GM19023 (cell line): ENCODE results near the gene RCOR2.
"Not testable (repeated sequence)": the region's sequence is repeated elsewhere in the genome, so short reads cannot be mapped to it uniquely, and the experiment has no call there.

ENCODE experiments used
- ATAC-seq: cut with Tn5 transposase; IDR thresholded peaks from one replicate; pipeline ENCODE4 v1.9.1; 2021; ENCODE audit warnings: mild to moderate bottlenecking, moderate library complexity; ENCODE audit not compliant: unreplicated experiment

Gene RCOR2

DNA sequence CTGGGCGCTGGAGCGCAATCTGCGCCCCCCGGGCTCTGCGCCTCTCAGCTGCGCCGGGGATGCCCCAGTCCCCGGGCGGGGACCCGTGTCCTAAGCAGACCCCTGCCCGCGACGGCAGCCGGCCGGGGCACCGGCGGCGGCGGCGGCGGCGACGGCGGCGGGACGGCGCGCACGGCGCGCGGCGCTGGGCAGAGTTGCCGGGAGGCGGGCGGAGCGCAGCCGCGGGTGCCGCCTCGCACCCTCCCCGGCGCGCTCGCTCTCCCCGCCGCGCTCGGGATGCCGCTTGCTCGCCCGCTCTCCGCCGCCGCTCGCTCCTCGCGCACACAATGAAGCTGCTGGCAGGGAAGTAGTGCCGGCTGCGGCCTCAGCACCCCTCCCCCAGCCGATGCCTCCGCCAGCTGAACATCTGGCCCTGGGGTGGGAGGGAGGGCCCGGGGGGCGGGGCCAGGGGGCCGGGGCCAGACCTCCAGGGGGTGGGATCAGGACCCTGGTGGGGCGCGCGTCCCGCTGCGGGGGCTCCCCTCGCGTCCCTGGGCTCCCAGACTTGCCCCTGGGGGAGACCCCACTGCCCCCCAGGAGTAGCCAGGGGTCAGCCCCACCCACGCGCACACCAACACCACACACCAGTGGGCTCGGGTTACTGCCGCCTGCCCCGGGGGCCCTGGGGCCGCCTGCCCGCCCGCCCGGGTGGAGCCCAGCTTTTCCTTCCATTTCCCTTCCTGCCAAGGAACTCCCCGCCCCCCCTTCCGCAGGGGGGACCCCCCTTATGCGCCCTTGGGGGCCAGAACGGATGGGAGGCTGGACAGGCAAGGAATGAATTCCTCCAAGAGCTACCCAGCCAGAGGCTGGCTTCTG lies at the start of gene RCOR2:
RCOR2 (minus strand) TSS at position 328 of the 855 bp plus-strand sequence. CDS start 708 bp downstream, outside the sequence.
- no peak for ATAC-seq

DNA sequence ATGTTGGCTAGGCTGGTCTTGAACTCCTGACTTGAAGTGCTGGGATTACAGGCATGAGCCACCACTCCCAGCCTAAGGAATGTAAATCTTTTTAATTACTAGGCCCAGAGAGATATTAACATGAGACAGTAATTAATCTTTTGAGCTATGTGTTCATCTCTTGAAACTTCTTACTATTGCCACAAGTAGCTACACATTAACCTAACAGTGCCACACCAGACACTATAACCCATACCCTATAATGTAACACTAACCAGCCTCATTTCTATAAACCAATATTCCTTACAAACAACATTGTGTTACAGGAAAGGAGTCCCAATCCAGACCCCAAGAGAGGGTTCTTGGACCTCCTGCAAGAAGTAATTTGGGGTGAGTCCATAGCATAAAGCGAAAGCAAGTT lies 49.5 kb upstream of the RCOR2 start:
- ATAC-seq, result no peak

DNA sequence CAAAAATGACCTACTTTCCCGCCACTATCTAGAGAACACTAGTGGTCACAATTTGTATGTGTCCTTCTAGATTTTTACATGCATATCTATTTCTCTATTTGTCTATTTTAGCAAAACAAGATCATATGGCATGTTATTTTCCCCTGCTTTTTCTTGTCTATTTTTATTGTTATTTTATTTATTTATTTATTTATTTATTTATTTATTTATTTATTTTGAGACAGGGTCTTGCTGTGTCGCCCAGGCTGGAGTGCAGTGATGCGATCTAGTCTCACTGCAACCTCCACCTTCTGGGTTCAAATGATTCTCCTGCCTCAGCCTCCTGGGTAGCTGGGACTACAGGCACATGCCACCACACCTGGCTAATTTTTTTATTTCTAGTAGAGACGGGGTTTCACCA lies 46.9 kb upstream of the RCOR2 start:
- not testable (repeated sequence) for ATAC-seq

DNA sequence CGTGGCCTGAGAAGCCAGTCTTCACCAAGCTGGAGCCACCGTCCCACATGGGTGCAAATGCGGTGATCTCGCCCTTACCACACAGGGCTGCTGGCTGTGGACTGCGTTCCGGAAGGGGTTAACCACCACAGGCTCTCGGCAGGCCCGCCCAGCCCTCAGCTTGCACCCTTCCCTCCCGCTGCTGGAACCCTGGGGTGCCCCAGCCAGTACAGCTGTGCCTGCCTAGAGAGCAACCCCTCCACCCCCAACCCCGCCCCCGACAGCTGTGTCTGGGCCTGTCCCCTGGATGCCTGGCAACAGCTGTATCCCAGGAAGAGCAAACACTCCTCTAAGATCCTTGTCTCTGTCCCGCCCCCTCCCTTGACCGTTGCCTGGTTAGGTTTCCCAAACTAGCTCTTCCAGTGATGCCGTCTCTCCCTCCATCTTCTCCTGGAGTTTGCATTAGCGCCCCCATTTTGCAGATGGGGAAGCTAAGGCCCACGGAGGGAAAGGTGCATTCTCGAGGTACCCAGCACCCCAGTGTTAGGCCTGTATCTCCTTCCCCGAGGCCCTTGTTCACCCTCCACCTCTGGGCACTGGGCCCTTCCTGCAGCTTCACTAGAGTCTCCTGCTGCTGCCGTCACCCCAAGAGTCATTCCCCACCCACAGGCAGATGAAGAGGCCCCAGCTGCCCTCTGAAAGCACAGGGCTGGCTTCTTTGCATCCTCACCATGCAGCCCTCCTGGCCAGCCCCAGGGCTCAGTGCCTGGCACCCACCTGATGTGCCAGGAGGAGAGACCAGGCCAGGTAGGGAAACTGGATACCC lies 44.8 kb upstream of the RCOR2 start:
- ATAC-seq, result no peak

DNA sequence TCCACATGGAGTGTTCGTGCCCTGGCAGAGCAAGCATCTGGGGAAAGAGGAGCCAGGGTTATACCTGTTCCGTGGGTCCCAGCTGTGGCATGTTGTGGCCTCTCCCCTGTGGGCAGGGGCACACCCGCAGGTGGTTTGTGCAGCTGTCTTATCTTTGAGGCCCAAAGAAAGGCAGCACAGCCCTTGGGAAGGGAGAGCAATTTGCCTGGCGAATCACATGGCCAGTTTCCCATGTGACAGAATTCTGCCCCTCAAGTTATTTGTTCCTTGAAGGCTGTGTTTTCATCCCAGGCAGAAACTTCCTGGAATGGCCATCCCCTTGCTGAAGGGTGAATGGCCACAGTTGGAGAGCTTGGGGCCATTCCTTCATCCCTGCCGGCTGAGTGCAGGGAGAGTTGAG lies 41.0 kb upstream of the RCOR2 start:
- ATAC-seq, result no peak

DNA sequence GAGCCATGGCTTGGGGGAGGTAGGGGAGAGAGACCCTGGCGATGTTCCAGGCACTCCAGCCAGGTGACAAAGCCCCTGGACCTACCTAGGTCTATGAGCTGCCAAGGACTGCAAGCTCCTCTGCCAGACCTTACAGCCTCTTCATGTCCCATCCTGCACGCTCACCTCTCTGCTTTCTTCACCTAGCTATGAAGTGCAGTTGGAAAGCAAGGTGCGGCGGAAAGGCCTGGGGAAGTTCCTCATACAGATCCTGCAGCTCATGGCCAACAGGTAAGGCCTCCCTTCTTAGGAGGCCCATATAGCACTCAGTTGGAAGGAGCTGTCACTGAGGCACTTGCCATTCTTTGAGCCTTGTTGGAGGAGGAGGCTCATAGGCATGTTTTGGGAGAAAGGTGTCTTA lies 35.6 kb upstream of the RCOR2 start:
- ATAC-seq, result no peak

DNA sequence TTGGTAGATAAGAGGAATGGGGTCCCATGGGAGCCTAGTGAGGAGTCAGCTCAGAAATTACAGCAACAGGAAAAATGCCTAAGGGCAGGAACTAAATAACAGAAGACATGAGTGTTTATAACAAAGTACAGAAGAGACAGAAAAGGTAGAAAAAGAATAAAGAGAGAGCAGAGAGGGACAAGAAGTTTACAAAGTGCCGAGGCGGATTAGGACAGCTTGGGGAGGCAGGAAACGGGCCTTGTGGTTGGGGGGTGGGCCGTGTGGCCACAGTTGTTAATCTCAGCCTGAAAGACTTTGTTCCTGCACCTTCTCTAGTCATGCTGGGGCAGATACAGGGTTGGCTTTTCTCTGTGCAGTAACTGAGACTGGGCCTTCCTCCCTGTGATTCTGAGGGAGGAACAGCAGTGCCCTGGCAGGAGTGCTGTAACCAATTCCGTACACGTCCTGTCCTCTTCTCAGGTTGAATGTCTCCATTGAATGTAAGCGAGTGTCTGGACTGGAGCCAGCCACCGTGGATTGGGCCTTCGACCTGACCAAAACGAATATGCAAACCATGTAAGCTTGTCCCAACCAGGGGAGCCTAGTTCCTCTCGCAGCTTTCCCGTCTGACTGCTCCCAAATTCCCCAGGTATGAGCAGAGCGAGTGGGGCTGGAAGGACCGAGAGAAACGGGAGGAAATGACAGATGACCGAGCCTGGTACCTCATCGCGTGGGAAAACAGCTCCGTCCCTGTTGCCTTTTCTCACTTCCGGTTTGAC lies 35.0 kb upstream of the RCOR2 start:
- no peak for ATAC-seq

DNA sequence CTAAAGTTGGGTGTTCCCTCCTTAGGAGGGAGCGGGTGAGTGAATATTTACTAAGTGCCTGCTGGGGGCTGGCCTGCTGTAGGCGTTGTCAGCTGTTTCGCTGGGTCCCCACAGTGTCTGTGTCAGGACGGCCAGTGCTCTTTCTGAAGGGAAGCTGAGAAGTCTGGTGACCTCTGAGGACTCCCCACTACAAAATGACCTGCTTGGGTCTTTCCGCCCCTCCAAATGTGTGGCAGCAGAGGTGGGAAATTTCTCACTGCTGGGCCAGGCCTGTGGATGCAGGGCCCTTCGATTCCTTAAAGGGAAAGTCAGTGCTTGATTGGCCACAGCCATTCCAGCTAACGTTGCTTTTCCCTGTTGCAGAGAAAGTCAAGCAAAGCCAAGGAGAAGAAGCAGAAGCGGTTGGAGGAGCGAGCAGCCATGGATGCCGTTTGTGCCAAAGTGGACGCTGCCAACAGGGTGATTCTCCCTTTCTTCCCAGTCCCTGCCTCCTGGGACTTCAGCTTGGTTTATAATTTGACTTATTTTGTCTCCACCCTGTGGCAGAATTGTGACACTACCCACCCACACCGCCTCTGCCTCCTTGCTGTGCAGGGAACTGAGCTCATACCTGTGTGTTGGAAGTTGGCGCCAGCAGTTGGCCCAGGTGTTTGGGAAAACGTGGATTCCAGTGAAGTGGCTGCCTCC lies 28.7 kb upstream of the RCOR2 start:
- no peak for ATAC-seq

DNA sequence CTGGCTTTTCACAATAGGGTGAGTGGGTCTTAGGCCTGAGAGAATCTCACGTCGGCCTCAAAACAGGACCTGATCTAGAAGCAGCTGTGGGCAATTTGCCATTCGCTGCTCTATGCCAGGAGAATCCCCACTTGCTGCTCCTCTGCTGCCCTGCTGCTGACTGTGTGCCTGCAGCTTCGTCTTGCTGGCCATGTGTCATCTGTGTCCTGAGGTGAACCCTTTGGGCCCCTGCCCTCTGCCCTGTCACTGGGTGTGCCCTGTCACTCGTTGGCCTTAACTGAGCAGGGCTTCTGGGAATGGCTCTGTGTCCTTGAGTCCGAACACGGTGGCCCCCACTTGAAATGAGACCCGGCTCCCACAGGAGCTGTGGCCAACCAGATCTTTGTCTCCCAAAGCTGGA lies 28.0 kb upstream of the RCOR2 start:
- ATAC-seq, result no peak

DNA sequence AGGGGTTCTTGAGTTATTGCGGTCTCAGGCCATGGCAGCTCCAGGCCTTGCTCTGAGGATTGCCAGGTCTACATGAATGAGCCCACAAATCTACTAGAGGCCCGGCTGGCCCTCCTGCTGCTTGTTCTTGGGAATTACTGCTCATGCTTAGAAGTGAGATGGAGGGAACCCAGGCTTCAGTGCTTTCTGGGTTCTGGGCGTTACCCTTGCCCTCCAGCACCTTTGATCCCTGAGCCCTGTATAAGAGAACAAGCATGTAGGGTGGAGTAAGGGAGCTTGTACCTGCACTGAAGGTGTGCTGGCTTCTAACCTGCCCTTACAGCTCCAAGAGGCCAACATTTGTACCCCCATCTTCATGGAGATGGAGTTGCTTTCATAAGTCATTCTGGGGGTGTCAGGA lies 25.8 kb upstream of the RCOR2 start:
- no peak for ATAC-seq

DNA sequence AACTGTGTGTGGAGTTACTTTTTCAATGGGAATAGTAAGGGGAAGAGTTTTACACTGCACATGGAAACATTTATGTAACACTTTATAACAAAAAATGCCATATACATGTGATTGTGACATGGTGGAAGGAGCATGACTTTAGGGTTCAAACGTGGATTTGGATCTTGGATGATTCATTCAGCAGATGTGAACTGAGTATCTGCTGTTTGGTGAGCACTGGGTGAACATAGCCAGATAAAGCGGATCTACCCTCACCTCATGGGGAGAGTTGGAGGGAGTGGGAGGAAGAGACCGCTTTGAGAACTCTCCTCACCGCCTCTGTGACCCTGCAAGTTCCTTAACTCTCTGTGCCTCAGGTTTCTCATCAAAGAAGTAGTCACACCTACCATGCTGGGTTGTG lies 24.9 kb upstream of the RCOR2 start:
- ATAC-seq, result no peak

DNA sequence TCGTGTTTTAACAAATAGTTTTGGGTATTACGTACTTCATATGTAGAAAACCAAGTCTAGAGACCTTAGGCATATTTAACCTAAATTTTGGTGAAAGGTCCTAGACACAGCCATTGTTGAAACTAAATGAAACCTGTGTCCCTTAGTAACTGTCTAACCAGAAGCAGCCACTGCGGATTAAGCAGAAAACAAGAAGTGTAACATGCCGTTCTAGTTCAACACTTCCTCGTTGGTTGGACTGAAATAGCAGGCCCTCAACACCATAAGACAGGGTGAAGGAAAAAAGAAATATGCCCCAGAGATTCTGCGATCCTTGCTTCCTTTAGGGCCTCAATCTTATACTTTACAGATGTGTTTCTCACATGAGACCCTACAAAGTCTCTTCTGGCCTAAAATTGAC lies 23.8 kb upstream of the RCOR2 start:
- ATAC-seq, result no peak

DNA sequence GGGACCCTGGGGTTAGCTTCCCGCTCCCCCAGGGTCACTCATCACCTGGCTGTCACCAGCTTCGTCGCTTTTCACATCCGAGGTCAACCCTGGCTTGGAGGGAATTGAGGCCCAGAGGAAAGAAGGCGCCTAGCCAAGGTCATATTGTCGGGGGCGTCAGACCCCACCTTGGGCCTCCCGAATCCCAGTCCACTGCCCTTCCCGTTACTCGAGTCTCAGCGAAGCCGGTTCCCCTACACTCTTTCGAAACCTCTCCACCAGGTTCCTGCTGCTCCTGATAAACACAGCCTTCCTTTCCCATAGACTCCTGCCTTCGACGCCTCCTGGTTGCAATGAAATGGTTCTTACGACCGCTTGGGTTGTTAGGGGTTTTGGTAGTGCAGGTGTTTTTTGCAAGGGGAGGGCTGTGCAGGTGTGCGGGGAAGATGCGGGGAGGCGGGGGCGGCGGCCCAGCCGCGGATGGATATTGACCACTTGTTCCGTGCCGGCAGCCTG lies 22.5 kb upstream of the RCOR2 start:
- ATAC-seq, result no peak

DNA sequence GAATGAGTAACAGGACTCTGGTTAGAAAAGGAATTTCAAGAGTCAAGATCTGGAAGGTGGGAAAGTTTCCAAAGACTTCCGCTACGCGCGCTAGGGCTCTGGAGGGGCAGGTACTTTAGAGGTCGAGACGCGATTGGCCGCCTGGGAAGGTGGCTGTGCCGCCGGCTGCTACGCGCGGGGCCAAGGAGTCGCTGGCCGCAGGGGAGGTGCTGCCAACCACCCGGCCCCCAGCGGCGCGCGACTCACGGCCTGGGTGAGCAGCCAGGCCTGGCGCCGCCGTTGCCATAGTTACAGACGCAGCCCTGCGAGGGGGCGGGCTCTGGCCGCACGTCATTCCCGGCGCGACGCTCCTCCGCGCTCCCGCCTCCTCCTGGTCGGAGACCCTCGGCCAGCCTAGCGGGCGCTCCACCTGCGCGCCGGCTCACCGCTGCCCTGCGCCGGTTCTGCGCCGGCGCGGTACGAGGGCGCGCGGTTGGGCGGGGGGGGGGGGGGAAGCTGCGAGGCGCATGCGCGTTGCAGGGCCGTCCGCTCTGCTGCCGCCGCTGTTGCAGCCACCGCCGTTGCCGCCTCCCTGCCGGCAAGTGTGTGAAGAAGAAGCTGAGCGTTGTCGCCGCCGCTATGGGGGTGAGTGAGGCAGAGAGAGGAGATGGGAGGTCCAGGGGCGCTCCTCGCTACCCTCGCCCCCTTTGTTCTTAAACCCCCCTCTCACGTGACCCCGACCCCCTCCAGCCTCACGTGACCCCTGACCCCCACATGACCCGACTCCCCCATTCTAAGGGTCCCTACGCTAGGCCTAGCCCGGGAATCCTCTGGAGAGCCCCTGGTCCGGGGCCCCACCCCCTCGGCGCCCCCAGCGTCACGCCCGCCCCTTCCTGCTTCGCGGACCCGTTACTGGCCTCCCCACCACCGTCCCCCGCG lies 21.8 kb upstream of the RCOR2 start, which contains the start of gene NAA40:
NAA40 (plus strand) TSS at position 524 of the 918 bp plus-strand sequence; CDS start at position 619, 95 bp downstream.
- peak; percentile 88 for ATAC-seq

DNA sequence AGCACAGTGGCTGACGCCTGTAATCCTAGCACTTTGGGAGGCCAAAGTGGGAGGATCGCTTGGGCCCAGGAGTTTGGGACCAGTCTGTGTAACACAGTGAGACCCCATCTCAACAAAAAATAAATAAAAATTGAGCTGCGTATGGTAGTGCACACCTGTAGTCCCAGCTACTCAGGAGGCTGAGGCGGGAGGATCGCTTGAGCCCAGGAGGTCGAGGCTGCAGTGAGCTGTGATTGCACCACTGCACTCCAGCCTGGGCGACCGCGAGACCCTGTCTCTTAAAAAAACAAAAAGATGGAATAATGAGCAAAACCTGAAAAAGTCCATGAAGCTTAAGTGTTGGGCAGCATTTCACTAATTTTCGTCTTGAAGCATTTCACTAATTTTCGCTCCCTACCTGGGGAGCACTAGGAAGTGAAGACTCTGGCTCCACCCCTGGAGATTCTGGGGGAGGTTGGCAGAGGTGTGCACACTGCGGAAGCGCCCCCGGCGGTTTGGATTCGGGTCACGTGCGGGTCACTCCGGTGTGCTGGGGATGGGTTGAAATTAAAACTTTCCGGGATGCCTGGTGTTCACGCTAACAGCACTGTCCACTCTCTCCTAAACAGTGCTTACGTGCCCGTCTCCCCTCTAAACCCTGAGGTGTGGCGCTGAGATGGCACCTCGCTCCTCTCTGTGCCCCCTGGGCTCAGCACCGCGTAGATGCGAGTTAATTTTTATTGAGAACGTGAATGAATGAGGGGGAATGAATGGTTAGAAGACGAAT lies 20.9 kb upstream of the RCOR2 start:
- peak; percentile 15 for ATAC-seq

DNA sequence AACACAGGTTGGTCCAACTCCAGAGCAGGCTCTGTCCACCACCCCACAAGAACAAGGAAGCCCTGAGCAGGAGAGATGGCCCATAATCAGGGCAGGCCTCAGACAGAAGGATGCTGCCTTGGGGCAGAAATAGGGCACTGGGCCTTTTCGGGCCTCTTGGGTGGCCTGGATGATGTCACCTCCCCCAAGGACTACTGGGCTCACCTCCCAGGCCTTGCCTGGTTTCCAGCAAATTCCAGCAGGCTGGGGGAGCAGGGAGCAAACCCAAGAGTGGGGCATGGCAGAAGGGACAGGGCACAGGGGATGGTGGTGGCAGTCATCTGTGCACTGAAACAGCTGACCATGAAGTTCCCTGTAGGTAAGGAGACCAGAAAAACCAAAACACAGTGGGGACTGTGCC lies 16.5 kb upstream of the RCOR2 start:
- no peak for ATAC-seq

DNA sequence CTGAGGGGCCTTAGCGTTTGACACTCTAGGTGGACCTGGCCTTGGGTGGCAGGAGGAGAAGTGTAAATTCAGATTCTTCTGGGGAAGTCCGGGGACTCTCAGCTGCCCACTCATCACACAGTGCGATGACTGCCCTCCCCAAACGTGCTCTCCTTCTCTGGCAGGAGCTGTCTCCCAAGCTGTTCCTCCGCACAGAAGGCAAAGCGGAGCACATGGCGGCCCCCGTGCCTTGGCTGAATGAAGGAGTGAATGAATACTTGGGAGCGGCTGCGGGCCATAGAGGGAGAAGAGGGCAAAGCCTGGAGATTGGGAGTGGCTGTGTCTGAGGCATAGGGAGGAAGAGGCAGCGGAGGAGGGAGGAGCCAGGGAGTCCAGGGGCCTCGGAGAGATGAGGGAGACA lies 14.9 kb upstream of the RCOR2 start:
- ATAC-seq, result no peak

DNA sequence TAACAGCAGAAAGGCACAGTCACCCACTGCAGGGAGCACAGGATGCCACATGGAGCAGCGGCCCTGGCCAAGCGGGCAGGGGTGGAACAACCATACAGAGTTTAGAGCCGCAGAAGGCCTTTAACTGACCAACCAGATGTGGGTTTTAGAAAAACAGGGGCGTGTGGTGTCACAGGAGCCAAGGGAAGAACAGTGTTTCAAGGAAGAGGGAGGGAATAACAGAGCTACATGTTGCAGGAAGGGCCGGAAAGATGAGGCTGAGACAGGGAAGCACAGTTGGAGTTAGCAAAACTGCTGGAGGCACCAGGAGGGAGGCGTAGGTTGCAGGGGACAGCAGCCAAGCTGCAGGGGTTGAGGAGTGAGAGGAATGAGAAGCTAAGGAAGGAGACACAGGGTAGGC lies 14.1 kb upstream of the RCOR2 start:
- no peak for ATAC-seq

DNA sequence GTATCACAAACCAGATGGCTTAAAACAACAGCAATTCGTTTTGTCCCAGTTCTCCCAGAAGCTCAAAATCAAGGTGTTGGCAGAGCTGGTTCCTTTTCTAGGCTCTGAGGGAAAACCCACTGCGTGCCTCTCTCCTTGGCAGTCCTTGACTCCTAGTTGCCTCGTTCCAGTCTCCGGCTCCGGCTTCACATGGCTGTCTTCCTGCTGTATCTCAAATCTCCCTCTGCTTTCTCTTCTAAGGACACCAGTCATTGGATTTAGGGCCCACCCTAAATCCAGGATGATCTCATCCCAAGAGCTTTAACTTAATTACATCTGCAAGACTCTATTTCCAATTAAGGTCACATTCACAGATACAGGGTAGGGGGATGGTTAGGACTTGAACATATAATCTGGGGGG lies 12.7 kb upstream of the RCOR2 start:
- no peak for ATAC-seq
